Thyroid gland (tissue), 4 donors: ENCODE results near the gene INPP5B. TPM values are rescaled to one million over a fixed set of nuclear protein-coding genes. Genes with fewer than 3 reads are reported as not detected.

Experiments
- DNase-seq, 2 donors: peaks; one replicate each; pipeline ENCODE4 v3.0.0-alpha.2; 2019
- H3K27ac ChIP-seq, 3 donors: fragments of 200-600 bp; sonication (generic); 1 replicate in 2 of 3; 2 replicates in 1 of 3; pipeline ENCODE4 v1.5.1; 2016 to 2019; ENCODE audit warnings: mild to moderate bottlenecking in 1 of 3, moderate library complexity in 1 of 3
- H3K27me3 ChIP-seq: fragments of 200-600 bp; sonication (generic); one replicate; pipeline ENCODE4 v1.5.1; 2019
- H3K36me3 ChIP-seq, 2 donors: fragments of 200-600 bp; sonication (generic); one replicate each; pipeline ENCODE4 v1.5.1; 2016 to 2019
- H3K4me1 ChIP-seq, 2 donors: fragments of 200-600 bp; sonication (generic); one replicate each; pipeline ENCODE4 v1.5.1; 2017 to 2019
- H3K4me3 ChIP-seq, 3 donors: fragments of 200-600 bp; sonication (generic); replicated peaks in 1 of 3; 1 replicate in 2 of 3; 2 replicates in 1 of 3; pipeline ENCODE4 v1.5.1; 2016; ENCODE audit warnings: mild to moderate bottlenecking in 1 of 3
- H3K9me3 ChIP-seq: fragments of 200-600 bp; sonication (generic); one replicate; pipeline ENCODE4 v1.5.1; 2017
- POLR2A ChIP-seq, 2 donors: fragments of 450-650 bp; IDR thresholded peaks; one replicate each; pipeline ENCODE4 v1.6.1; 2017; ENCODE audit warnings: antibody characterized with exemption in 2 of 2, mild to moderate bottlenecking in 2 of 2, moderate library complexity in 1 of 2
- WGBS, 2 donors: methylation state at CpG; one replicate each; pipeline ENCODE4 v1.1.5; 2017; 5-methylcytosine and 5-hydroxymethylcytosine counted together
- intact Hi-C: fragments of 100-400 bp; cut with DNase I; formaldehyde crosslinking; loops from one replicate; pipeline ENCODE4 v1.15.1; 2023
- total RNA-seq, 4 donors: library from RNA; depleted of rRNA; stranded (reverse); fragments of >200 nt; gene quantifications; one replicate each; pipeline ENCODE4 v1.2.3, GENCODE V29; 2016
- TF ChIP-seq, protein P1 (sequence below), 6 experiments: fragments of 200-600 bp in 3 of 6; fragments of 450-650 bp in 3 of 6; sonication (generic) in 3 of 6; IDR thresholded peaks; one replicate each; pipeline ENCODE4 v1.5.1; 2016 to 2019; ENCODE audit warnings: antibody characterized with exemption in 6 of 6, mild to moderate bottlenecking in 2 of 6, inconsistent platforms in 1 of 6, moderate library complexity in 1 of 6

Gene INPP5B
- total RNA-seq, 4 donors from 2014 or later, result 24.7 to 42.5 (median 30.8) TPM

DNA sequence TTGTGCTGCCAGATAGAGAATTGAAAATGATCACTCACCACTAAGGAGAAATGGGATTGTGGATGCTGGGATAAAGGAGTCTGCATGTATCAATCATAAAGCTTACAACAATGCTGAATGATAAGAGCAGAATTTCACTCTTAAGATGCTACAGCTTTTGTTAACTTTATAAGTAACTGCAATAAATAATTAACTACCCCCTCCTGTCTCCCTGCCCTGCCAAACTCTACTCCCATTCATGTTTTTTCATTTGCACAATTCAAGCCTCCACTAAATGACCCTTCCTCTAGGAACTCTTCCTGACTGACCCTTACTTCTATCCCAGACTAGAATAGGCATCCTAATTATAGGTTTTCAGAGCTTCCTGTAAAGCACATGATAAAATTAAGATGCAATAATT is 102.3 kb downstream of the INPP5B start:
- no peak overlapping the region for H3K4me3 ChIP-seq
- H3K4me1 ChIP-seq, result peaks cover 0 to 4% of the 10 kb centered on the region in 2 donors
- H3K36me3 ChIP-seq, result peaks cover 3% of the 10 kb centered on the region in 2 donors
- H3K9me3 ChIP-seq, result no peaks in the 10 kb centered on the region
- H3K27me3 ChIP-seq, result no peaks in the 10 kb centered on the region
- no peak overlapping the region for H3K27ac ChIP-seq
- intact Hi-C loops, result no loop called here
- no peak for TF ChIP-seq POLR2A (IDR thresholded peaks at IDR 0.05)
- TF ChIP-seq, protein P1, sequence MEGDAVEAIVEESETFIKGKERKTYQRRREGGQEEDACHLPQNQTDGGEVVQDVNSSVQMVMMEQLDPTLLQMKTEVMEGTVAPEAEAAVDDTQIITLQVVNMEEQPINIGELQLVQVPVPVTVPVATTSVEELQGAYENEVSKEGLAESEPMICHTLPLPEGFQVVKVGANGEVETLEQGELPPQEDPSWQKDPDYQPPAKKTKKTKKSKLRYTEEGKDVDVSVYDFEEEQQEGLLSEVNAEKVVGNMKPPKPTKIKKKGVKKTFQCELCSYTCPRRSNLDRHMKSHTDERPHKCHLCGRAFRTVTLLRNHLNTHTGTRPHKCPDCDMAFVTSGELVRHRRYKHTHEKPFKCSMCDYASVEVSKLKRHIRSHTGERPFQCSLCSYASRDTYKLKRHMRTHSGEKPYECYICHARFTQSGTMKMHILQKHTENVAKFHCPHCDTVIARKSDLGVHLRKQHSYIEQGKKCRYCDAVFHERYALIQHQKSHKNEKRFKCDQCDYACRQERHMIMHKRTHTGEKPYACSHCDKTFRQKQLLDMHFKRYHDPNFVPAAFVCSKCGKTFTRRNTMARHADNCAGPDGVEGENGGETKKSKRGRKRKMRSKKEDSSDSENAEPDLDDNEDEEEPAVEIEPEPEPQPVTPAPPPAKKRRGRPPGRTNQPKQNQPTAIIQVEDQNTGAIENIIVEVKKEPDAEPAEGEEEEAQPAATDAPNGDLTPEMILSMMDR (IDR thresholded peaks at IDR 0.05), result no peak
- DNase-seq, result no peak

GRCh38 chr1:37841652-37842051 is 105.2 kb downstream of the INPP5B start:
- intact Hi-C loops, result no loop called here
- no peak for TF ChIP-seq POLR2A (IDR thresholded peaks at IDR 0.05)
- TF ChIP-seq, protein P1 (IDR thresholded peaks at IDR 0.05), result no peak
- Histone ChIP-seq H3K36me3 (peaks cover 21 to 29% of the 10 kb centered on the region in 2 donors), H3K4me1 (peaks cover 0 to 4% of the 10 kb centered on the region in 2 donors), H3K4me3 (no peak overlapping the region), H3K27ac (no peak overlapping the region), H3K9me3 (no peaks in the 10 kb centered on the region), H3K27me3 (no peaks in the 10 kb centered on the region)
- no peak for DNase-seq
- 87 to 90% methylated on average over 3 of the region's 3 CpGs for WGBS, 2 donors

DNA sequence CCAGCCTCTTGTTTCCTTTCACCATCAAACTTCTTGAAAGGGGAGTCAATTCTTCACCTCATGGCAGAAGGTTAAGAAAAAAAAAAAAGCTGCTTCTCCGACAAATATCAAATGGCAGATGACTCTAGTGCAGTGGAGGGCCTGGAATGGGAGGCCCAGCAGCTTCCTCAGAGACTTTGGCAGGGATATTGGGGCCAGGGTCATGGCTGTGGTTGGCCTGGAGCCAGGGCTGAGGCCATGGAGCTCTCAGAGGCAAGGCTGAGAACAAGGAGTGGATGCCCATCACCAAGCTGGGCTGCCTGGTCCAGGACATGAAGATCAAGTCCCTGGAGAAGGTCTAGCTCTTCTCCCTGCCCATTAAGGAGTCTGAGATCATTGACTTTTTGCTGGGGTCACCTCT is 106.1 kb downstream of the INPP5B start:
- 78 to 88% methylated on average over 1 of the region's 1 CpG for WGBS, 2 donors

GRCh38 chr1:37839676-37840075 is 107.2 kb downstream of the INPP5B start:
- Histone ChIP-seq H3K36me3 (peaks cover 32 to 38% of the 10 kb centered on the region in 2 donors), H3K4me1 (no peaks in the 10 kb centered on the region), H3K9me3 (no peaks in the 10 kb centered on the region), H3K27ac (no peak overlapping the region), H3K4me3 (no peak overlapping the region), H3K27me3 (no peaks in the 10 kb centered on the region)
- WGBS, 2 donors, result 94 to 97% methylated on average over 10 of the region's 10 CpGs
- intact Hi-C loops, result no loop called here
- no peak for DNase-seq
- TF ChIP-seq POLR2A (IDR thresholded peaks at IDR 0.05), result no peak
- TF ChIP-seq, protein P1 (IDR thresholded peaks at IDR 0.05), result no peak

More for the DNA sequence above, 106.1 kb downstream of the INPP5B start:
- DNase-seq, result no peak
- Histone ChIP-seq H3K9me3 (no peaks in the 10 kb centered on the region), H3K4me3 (no peak overlapping the region), H3K27ac (no peak overlapping the region), H3K27me3 (no peaks in the 10 kb centered on the region), H3K4me1 (peaks cover 0 to 4% of the 10 kb centered on the region in 2 donors), H3K36me3 (peaks cover 24 to 29% of the 10 kb centered on the region in 2 donors)
- intact Hi-C loops, result no loop called here
- TF ChIP-seq, protein P1 (IDR thresholded peaks at IDR 0.05), result no peak
- no peak for TF ChIP-seq POLR2A (IDR thresholded peaks at IDR 0.05)

DNA sequence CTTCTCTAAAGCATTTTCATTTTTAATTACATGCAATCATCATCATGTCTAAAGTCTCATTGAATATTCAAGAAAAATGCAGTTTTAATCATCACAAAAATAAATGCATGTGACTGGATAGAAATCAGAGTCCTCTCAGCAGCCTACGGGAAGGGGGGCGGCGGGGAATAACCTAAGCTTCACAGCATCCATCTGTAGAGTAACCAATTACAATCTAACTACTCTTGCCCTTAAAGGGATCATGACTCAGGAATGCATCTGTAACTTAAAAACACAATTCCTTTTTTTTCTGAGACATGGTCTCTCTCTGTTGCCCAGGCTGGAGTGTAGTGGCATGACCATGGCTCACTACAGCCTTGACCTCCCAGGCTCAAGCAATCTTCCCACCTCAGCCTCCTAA is 110.1 kb downstream of the INPP5B start:
- no peak for DNase-seq
- Histone ChIP-seq H3K4me3 (no peak overlapping the region), H3K36me3 (peaks cover 53 to 55% of the 10 kb centered on the region in 2 donors), H3K9me3 (no peaks in the 10 kb centered on the region), H3K27me3 (no peaks in the 10 kb centered on the region), H3K4me1 (no peaks in the 10 kb centered on the region), H3K27ac (no peak overlapping the region)
- intact Hi-C loops, result no loop called here
- 64 to 65% methylated on average over 3 of the region's 3 CpGs for WGBS, 2 donors
- TF ChIP-seq, protein P1 (IDR thresholded peaks at IDR 0.05), result no peak
- TF ChIP-seq POLR2A (IDR thresholded peaks at IDR 0.05), result no peak
